Measurements from ENCODE around the gene SKI. TPM values are rescaled to one million over a fixed set of nuclear protein-coding genes. Genes with fewer than 3 reads are reported as not detected.

Gene SKI
- total and polyA plus RNA-seq, 7 donors, result 7.7 to 32.1 (median 21.4) TPM

DNA sequence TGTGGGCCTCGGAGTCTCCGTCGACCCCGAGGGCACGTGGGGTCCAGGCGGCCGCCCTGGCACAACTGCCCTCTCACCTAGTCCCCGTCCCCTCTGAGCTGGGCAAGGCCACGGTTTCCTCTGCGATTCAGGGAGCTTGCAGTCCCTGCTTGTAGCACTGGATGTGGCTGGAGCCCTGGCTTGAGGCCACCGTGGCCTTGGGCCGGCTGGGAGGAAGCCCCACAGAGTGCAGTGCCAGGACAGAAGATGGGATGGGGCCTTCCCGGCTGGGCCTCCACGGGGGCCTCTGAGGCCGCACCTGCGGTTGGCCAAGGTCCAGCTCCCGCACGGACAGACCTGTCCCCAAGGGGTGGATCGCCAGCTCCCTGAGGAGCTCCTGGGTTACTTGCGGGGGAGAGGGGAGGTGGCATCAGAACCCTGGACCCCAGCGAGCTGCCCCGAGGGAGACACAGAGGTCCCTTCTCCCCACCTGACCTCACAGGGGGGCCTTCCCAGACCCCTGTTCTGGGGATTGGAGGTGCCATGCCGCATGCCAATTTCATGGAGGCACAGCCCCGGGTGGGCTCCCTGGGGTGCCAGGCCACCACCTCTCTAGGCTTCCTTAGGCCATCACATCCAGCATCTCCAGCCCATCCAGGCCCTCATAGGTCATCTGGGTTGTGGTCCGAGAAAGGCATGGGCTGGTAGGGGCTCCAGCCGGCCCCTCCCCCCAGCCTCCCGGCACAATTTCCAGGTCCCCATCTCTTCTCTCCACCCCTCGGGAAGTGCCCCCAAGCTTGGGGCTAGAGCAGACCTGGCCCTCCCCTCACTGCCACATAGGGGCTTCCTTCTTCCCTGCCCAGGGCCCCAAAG is 82.4 kb downstream of the SKI start:
- peaks cover 16% of the 10 kb centered on the region for H3K4me1 ChIP-seq
- 49 to 55% (median 54%) methylated on average over 26 to 28 of the region's 28 CpGs for WGBS, 3 donors
- no peaks in the 10 kb centered on the region for H3K9me3 ChIP-seq
- DNase-seq (peak; percentile 67 to 73), ATAC-seq (no peak)
- H3K36me3 ChIP-seq (ENCODE audit: insufficient read depth in 1 of 2, low read depth in 1 of 2), result peaks cover 0 to 38% of the 10 kb centered on the region in 2 donors
- no peak overlapping the region for H3K4me3 ChIP-seq
- intact Hi-C loops (cut with DNase I), result loop anchor here in 1 of 2 donors (5.0 kb wide), 1 partner anchor 113 kb away; no protein-coding TSS in a partner anchor
- TF ChIP-seq, protein P1, sequence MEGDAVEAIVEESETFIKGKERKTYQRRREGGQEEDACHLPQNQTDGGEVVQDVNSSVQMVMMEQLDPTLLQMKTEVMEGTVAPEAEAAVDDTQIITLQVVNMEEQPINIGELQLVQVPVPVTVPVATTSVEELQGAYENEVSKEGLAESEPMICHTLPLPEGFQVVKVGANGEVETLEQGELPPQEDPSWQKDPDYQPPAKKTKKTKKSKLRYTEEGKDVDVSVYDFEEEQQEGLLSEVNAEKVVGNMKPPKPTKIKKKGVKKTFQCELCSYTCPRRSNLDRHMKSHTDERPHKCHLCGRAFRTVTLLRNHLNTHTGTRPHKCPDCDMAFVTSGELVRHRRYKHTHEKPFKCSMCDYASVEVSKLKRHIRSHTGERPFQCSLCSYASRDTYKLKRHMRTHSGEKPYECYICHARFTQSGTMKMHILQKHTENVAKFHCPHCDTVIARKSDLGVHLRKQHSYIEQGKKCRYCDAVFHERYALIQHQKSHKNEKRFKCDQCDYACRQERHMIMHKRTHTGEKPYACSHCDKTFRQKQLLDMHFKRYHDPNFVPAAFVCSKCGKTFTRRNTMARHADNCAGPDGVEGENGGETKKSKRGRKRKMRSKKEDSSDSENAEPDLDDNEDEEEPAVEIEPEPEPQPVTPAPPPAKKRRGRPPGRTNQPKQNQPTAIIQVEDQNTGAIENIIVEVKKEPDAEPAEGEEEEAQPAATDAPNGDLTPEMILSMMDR (IDR thresholded peaks at IDR 0.05), result no peak
- peaks cover 0 to 8% (median under 1%) of the 10 kb centered on the region in 3 donors for H3K27me3 ChIP-seq (ENCODE audit: insufficient read depth in 3 of 3, low read length in 2 of 3)
- H3K27ac ChIP-seq, result peak overlapping the region; percentile 36

DNA sequence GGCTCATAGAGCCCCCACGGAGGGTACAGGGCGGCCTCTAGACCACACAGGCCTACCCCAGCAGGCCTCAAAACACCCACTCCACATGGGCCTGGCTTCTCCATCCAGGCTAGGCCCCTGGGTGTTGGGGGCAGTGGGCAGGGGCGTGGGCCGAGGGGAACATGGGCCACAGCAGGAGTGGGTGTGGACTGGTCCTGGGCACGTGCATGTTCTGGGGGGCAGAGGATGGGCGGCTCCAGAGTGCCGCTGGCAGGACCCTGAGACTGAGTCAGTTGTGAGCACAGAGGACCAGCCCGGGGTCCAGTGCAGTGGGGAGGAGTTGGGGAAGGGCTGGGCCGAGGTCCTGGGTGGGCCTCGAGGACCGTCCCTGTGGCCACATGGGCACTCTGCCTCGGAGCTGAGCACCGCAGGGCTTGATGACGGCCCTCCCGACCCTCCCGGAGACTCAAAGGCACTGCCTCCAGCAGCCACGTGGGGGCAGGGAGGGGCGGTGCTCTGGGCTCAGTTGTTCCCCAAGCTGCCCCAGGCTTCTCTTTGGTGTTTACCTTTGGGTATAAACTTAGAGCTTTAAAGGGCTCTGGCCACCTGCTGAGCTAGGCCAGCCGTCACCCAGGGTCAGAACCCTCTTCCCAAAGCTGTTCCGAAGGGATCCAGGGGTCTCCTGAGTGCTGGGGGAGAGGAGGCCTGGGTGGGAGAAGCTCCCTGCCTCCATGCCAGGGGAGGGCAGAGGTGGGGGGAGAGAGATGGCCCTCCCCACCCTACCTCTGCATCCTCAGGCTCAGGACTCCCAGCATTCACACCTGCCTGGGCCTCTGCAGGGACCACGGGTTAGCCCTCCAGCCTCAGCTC is 83.3 kb downstream of the SKI start:
- ATAC-seq (peak in 3 of 4 donors; percentile 22 to 50 (median 27)), DNase-seq (peak; percentile 77 to 81)
- no peaks in the 10 kb centered on the region for H3K9me3 ChIP-seq
- intact Hi-C loops (cut with DNase I), result loop anchor here in 1 of 2 donors (5.0 kb wide), 1 partner anchor 114 kb away; no protein-coding TSS in a partner anchor
- peak overlapping the region; percentile 36 for H3K27ac ChIP-seq
- H3K27me3 ChIP-seq (ENCODE audit: insufficient read depth in 3 of 3, low read length in 2 of 3), result peaks cover 0 to 8% (median 3%) of the 10 kb centered on the region in 3 donors
- peaks cover 0 to 29% of the 10 kb centered on the region in 2 donors for H3K36me3 ChIP-seq (ENCODE audit: insufficient read depth in 1 of 2, low read depth in 1 of 2)
- TF ChIP-seq, protein P1 (IDR thresholded peaks at IDR 0.05), result no peak
- H3K4me1 ChIP-seq, result peaks cover 16% of the 10 kb centered on the region
- 40 to 59% (median 47%) methylated on average over 14 to 21 of the region's 21 CpGs for WGBS, 3 donors
- H3K4me3 ChIP-seq, result no peak overlapping the region

DNA sequence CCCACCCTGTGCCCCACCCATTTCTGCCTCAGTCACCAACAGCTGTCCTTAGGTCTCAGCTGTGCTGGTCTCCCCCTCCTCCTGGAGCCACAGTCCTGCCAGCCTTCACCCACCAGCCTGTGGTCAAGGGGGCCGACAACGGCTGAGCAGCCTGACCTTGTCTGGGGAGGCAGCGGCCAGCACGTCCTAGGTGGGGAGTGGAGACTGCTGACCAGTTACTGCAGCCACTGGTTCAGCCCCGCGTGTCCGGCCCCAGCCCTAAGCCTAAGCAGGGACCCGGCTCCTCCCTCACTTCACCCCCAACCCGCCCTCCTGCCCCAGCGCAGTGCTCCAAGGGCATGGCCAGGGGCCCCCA is 84.0 kb downstream of the SKI start:
- intact Hi-C loops (cut with DNase I), result loop anchor here in 1 of 2 donors (5.0 kb wide), 1 partner anchor 115 kb away; no protein-coding TSS in a partner anchor
- peaks cover 0 to 8% (median 3%) of the 10 kb centered on the region in 3 donors for H3K27me3 ChIP-seq (ENCODE audit: insufficient read depth in 3 of 3, low read length in 2 of 3)
- no peak overlapping the region for H3K27ac ChIP-seq
- TF ChIP-seq, protein P1 (IDR thresholded peaks at IDR 0.05), result no peak
- peaks cover 0 to 22% of the 10 kb centered on the region in 2 donors for H3K36me3 ChIP-seq (ENCODE audit: insufficient read depth in 1 of 2, low read depth in 1 of 2)
- no peak overlapping the region for H3K4me3 ChIP-seq
- no peaks in the 10 kb centered on the region for H3K9me3 ChIP-seq
- 45 to 60% (median 55%) methylated on average over 9 to 10 of the region's 10 CpGs for WGBS, 3 donors
- ATAC-seq (peak in 1 of 4 donors; percentile 2), DNase-seq (no peak)
- peaks cover 16% of the 10 kb centered on the region for H3K4me1 ChIP-seq

DNA sequence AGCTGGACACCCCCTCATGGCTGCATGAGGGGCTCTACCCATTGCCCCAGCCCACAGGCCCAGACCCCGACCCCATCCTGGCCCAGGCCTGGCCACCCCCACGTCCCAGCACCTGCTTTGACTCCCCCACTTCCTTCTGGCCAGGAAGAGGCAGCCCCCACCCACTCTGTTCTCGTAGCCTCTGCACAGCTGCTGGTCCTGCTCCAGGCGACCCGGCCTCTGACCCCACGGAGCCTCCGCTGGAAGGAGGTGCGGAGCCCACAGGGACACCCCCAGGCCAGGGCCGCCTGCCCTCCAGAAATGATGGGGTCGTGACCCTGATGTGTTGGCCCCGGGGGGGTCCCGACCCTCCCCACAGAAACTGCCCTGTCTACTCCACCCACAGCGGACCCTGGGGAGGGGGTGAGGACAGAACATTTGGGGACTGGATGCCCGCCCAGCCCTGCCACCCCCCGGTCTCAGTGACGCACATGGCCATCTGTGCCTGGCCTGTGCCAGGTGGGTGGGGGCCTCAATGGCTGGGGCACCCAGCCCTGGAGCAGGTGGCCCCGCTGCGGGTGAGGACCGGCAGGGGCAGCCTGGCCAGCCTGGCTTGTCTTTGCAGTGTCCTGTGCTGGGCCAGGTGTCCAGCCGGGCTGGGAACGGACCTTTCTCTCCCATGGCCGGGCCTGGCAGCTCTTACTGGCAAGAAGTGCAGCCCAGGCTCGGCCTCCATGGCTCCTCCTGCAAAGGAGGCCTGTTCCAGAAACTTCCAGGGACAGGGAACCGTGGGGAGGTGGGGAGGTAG is 84.6 kb downstream of the SKI start:
- Histone ChIP-seq H3K4me1 (peaks cover 16% of the 10 kb centered on the region), H3K4me3 (no peak overlapping the region), H3K27ac (peak overlapping the region; percentile 46), H3K36me3 (ENCODE audit: insufficient read depth in 1 of 2, low read depth in 1 of 2) (peaks cover 0 to 16% of the 10 kb centered on the region in 2 donors), H3K27me3 (ENCODE audit: insufficient read depth in 3 of 3, low read length in 2 of 3) (peaks cover 0 to 8% (median 3%) of the 10 kb centered on the region in 3 donors), H3K9me3 (no peaks in the 10 kb centered on the region)
- DNase-seq, result peak; percentile 62 to 82
- TF ChIP-seq, protein P1 (IDR thresholded peaks at IDR 0.05), result no peak
- intact Hi-C loops (cut with DNase I), result loop anchor here in 1 of 2 donors (5.0 kb wide), 1 partner anchor 115 kb away; no protein-coding TSS in a partner anchor
- ATAC-seq, result peak; percentile 3 to 19 (median 14)
- 29 to 36% (median 34%) methylated on average over 22 to 24 of the region's 24 CpGs for WGBS, 3 donors
